HCT116 (cell line): ENCODE results near the gene CDK14.

Source experiments
- ATF3 ChIP-seq: IDR thresholded peaks from 2 replicates; pipeline ENCODE4 v1.6.1; 2012
- CEBPB ChIP-seq: IDR thresholded peaks from 2 replicates; pipeline ENCODE4 v1.6.1; 2012; ENCODE audit warnings: low read depth
- CTCF ChIP-seq, 3 experiments: fragments of 200-600 bp in 1 of 3; sonication (generic) in 1 of 3; IDR thresholded peaks in 2 of 3; conservative IDR thresholded peaks in 1 of 3; 2 replicates each; pipeline ENCODE4 v1.5.1; 2012 to 2017; ENCODE audit warnings: low read depth in 2 of 3, low read length in 2 of 3, antibody characterized with exemption in 1 of 3, borderline replicate concordance in 1 of 3, control low read depth in 1 of 3, mild to moderate bottlenecking in 1 of 3, mixed read lengths in 1 of 3, mixed run types in 1 of 3, moderate library complexity in 1 of 3; ENCODE audit not compliant: insufficient read depth in 1 of 3
- ELF1 ChIP-seq: IDR thresholded peaks from 2 replicates; pipeline ENCODE4 v1.6.1; 2012; ENCODE audit warnings: low read depth, borderline replicate concordance
- EZH2 ChIP-seq: fragments of 200-600 bp; sonication (generic); IDR thresholded peaks from 2 replicates; pipeline ENCODE4 v1.6.1; 2017; ENCODE audit warnings: antibody characterized with exemption, mixed run types
- MAX ChIP-seq: IDR thresholded peaks from 2 replicates; pipeline ENCODE4 v1.6.1; 2012
- POLR2A ChIP-seq: IDR thresholded peaks from 2 replicates; pipeline ENCODE4 v1.7.0; 2011; ENCODE audit warnings: borderline replicate concordance; ENCODE audit not compliant: insufficient read depth, insufficient read length; ENCODE audit errors: extremely low read depth
- POLR2AphosphoS5 ChIP-seq: IDR thresholded peaks from 2 replicates; pipeline ENCODE4 v1.6.1; 2011; ENCODE audit warnings: mild to moderate bottlenecking, low read depth, low read length, moderate library complexity
- RAD21 ChIP-seq: IDR thresholded peaks from 2 replicates; pipeline ENCODE4 v1.6.1; 2012; ENCODE audit warnings: low read depth, mild to moderate bottlenecking
- REST ChIP-seq: IDR thresholded peaks from 2 replicates; pipeline ENCODE4 v1.6.1; 2012; ENCODE audit warnings: low read depth
- SIN3A ChIP-seq: IDR thresholded peaks from 2 replicates; pipeline ENCODE4 v1.6.1; 2012; ENCODE audit warnings: low read depth
- TCF7L2 ChIP-seq: IDR thresholded peaks from 2 replicates; pipeline ENCODE4 v1.7.0; 2011; ENCODE audit warnings: borderline replicate concordance, inconsistent platforms; ENCODE audit not compliant: insufficient read depth, insufficient read length; ENCODE audit errors: extremely low read depth
- ZFX ChIP-seq: fragments of 450-650 bp; IDR thresholded peaks from 2 replicates; pipeline ENCODE4 v1.6.1; 2017

GRCh38 chr7:90917539-90917938 lies 321.4 kb downstream of the CDK14 start:
- no peak for TF ChIP-seq POLR2A
- TF ChIP-seq ATF3, result no peak
- TF ChIP-seq CTCF (IDR thresholded peaks at IDR 0.05 in 2 of 3, conservative IDR thresholded peaks at IDR 0.05 in 1 of 3; ENCODE audit: borderline replicate concordance in 1 of 3, insufficient read depth in 1 of 3, low read depth in 2 of 3, low read length in 2 of 3), result no peak
- TF ChIP-seq MAX, result no peak
- TF ChIP-seq ELF1, result no peak
- TF ChIP-seq EZH2, result no peak
- TF ChIP-seq TCF7L2, result no peak
- no peak for TF ChIP-seq ZFX
- TF ChIP-seq CEBPB, result no peak
- no peak for TF ChIP-seq POLR2AphosphoS5
- TF ChIP-seq RAD21, result no peak
- TF ChIP-seq SIN3A, result no peak
- no peak for TF ChIP-seq REST
